ENCODE data around the gene RUBCNL.

RUBCNL gene

DNA sequence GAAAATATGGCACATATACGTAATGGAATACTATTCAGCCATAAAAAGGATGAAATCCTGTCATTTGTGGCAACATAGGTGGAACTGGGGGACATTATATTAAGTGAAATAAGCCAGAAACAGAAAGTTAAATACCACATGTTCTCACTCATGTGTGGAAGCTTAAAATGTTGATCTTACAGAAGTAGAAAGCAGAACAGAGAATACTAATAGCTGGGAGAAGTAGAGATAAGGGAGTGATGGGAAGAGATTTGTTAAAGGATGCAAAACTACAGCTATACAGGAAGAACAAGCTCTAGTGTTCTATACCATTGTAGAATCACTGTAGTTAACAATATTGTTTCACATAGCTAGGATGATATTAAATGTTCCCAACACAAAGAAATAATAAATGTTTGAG is 68.1 kb downstream of the RUBCNL start:
- no peak overlapping the region for H3K4me3 ChIP-seq (replicated peaks; ENCODE audit: low read depth, low read length)
- no peak for DNase-seq (ENCODE audit: extremely low read depth, low read depth)
- TF ChIP-seq, protein P1, sequence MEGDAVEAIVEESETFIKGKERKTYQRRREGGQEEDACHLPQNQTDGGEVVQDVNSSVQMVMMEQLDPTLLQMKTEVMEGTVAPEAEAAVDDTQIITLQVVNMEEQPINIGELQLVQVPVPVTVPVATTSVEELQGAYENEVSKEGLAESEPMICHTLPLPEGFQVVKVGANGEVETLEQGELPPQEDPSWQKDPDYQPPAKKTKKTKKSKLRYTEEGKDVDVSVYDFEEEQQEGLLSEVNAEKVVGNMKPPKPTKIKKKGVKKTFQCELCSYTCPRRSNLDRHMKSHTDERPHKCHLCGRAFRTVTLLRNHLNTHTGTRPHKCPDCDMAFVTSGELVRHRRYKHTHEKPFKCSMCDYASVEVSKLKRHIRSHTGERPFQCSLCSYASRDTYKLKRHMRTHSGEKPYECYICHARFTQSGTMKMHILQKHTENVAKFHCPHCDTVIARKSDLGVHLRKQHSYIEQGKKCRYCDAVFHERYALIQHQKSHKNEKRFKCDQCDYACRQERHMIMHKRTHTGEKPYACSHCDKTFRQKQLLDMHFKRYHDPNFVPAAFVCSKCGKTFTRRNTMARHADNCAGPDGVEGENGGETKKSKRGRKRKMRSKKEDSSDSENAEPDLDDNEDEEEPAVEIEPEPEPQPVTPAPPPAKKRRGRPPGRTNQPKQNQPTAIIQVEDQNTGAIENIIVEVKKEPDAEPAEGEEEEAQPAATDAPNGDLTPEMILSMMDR (IDR thresholded peaks at IDR 0.05; ENCODE audit: low read depth, low read length, missing control alignments) = no peak

DNA sequence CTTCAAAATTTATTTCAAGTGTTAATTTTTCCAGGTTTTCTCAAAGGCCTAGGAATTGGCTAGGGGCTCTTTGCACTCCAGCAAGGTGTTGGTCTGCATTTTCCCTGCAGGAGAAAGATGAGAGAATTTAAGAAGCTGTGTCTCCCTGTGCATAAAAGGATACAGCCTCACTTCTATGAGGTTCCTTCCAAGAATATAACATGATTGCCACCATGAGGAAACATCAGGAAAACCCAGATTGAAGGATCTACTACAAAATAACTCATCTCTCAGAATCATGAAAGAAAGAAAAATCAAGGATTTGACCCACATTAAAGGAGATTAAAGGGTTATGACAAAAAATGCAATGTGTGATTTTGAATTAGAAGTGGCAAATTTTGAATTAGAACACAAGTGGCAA is 69.9 kb downstream of the RUBCNL start:
- H3K4me3 ChIP-seq (replicated peaks; ENCODE audit: low read depth, low read length) = no peak overlapping the region
- TF ChIP-seq, protein P1 (IDR thresholded peaks at IDR 0.05; ENCODE audit: low read depth, low read length, missing control alignments) = no peak
- DNase-seq (ENCODE audit: extremely low read depth, low read depth) = no peak

DNA sequence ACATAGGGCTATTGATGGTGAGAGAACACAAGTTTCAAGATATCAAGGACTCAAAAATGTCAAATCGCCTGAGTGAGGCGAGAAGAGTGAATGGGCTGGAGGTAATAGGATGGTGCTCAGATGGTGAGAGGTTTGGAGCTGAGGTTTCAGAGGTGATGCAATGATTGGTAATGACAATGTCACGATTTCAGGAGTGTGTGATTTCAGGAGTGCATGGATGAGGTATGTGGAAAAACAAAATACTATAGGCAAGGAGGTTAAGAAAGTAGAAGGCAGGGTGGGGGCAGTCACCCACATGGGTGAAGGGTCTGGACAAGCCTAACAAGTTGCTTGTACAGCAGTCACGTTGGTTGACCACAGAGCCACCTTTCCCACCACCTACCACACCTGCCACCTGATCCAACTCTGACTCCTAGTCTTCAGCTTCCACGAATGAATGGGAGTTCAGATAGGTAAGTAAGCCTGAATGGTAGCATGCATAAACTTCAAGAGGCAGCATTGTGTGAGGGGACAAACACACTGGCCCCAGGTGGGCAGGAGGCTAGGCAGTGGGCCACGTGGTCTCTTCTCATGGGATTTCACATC is 71.5 kb downstream of the RUBCNL start:
- TF ChIP-seq, protein P1 (IDR thresholded peaks at IDR 0.05; ENCODE audit: low read depth, low read length, missing control alignments) = no peak
- H3K4me3 ChIP-seq (replicated peaks; ENCODE audit: low read depth, low read length) = no peak overlapping the region
- DNase-seq (ENCODE audit: extremely low read depth, low read depth) = no peak

DNA sequence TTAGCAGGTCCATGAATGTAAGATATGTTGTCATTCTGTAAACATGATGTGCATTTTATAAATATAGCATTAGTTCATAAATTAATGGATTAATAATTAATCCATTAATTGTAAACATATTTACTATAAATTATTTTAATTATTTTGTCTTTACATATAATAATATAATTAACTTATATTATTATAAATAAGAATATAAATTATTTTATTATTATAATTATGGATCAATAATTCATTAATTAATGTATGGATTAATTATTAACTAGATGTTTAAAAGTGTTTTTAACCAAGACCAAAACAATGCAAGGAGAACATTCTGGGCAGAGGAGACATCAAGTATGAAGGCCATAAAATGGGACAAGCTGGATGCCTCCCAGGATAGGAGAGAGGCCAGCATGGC is 72.0 kb downstream of the RUBCNL start:
- TF ChIP-seq, protein P1 (IDR thresholded peaks at IDR 0.05; ENCODE audit: low read depth, low read length, missing control alignments) = no peak
- no peak overlapping the region for H3K4me3 ChIP-seq (replicated peaks; ENCODE audit: low read depth, low read length)
- DNase-seq (ENCODE audit: extremely low read depth, low read depth) = no peak

DNA sequence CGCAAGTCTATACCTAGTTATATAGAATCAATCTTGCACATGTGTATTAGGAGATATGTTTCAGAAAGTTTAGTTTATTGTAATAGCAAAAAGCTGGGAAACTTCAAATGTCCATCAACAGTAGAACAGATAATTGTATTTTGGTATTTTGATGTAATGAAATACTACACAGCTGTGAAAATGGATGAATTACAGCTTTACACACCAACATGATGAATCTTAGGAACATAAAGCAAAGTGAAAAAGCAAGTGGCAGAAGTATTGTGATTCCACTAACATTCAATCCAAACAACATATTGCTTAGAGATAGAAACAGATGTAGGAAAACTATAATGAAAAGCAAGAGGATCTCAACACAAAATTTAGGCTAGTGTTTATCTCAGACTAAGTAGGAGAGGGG is 72.5 kb downstream of the RUBCNL start:
- TF ChIP-seq, protein P1 (IDR thresholded peaks at IDR 0.05; ENCODE audit: low read depth, low read length, missing control alignments) = no peak
- DNase-seq (ENCODE audit: extremely low read depth, low read depth) = no peak
- no peak overlapping the region for H3K4me3 ChIP-seq (replicated peaks; ENCODE audit: low read depth, low read length)

DNA sequence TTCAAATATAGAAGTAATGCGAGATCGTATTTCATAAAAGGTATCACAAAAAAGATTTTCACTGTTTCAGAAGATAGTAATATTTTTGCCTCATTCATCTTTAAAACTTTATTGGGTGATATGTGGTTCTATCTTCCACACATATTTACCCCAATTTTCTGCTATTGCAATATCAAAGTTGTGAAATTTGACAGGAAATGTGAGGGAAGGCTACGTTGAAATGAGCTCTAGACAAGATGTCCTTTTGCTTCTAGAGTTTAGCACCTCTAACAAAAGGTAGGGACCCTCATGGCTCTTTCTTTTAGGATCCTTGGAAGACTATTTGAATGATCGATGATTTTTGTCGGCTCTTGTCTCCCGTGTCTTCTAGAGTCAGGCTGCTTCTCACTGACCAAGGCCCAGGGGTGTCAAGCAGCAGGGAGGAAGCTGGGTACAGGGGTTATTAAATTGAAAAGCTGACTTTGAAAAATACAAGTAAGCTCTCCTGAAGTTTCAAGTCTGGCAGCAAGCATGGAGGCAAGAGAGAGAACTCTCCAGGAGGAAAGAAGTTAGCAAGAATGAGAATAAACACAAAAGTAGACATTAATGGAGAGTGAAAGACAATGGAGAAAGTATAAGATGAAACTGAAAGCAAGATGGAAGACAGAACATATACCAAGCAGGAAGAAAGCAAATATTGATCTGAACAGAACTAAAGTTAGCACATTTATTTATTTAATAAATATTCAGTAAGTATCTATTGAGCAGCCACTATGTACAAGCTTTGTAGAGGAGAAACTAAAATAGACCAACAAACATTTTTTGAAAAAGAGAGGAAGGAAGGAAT is 73.4 kb downstream of the RUBCNL start:
- DNase-seq (ENCODE audit: extremely low read depth, low read depth) = no peak
- no peak overlapping the region for H3K4me3 ChIP-seq (replicated peaks; ENCODE audit: low read depth, low read length)
- TF ChIP-seq, protein P1 (IDR thresholded peaks at IDR 0.05; ENCODE audit: low read depth, low read length, missing control alignments) = no peak
